Globus pallidus (tissue), 1 donor: Measurements from ENCODE around the gene ARID1A.
"Not testable (repeated sequence)": the region's sequence is repeated elsewhere in the genome, so short reads cannot be mapped to it uniquely, and the experiment has no call there.

ENCODE experiments used
- DNase-seq: peaks from one replicate; pipeline ENCODE4 v3.0.0-alpha.2; 2015; ENCODE audit warnings: low spot score

The ARID1A gene

GRCh38 chr1:26697978-26698849 lies 2.4 kb downstream of the ARID1A start:
- DNase-seq, result peak; percentile 84

- no peak for DNase-seq
These were observed 4.9 kb downstream of the ARID1A start for GRCh38 chr1:26700711-26701110.

GRCh38 chr1:26701266-26701994 lies 5.6 kb downstream of the ARID1A start:
- DNase-seq, result no peak

GRCh38 chr1:26701995-26702679 lies 6.3 kb downstream of the ARID1A start:
- no peak for DNase-seq

- no peak for DNase-seq
These were observed 6.8 kb downstream of the ARID1A start for GRCh38 chr1:26702680-26703038.

- no peak for DNase-seq
These were observed 7.7 kb downstream of the ARID1A start for GRCh38 chr1:26703478-26703877.

GRCh38 chr1:26704629-26705028 lies 8.8 kb downstream of the ARID1A start:
- DNase-seq, result no peak

GRCh38 chr1:26705227-26705626 lies 9.4 kb downstream of the ARID1A start:
- DNase-seq, result not testable (repeated sequence)

GRCh38 chr1:26705788-26706311 lies 10.0 kb downstream of the ARID1A start:
- DNase-seq, result no peak

GRCh38 chr1:26706315-26706714 lies 10.5 kb downstream of the ARID1A start:
- no peak for DNase-seq

GRCh38 chr1:26710811-26711210 lies 15.0 kb downstream of the ARID1A start:
- no peak for DNase-seq

GRCh38 chr1:26711777-26712176 lies 16.0 kb downstream of the ARID1A start:
- no peak for DNase-seq

GRCh38 chr1:26717017-26717491 lies 21.2 kb downstream of the ARID1A start:
- DNase-seq, result no peak

- DNase-seq, result no peak
These were observed 23.4 kb downstream of the ARID1A start for GRCh38 chr1:26719205-26719604.

GRCh38 chr1:26721669-26722355 lies 26.0 kb downstream of the ARID1A start:
- no peak for DNase-seq

GRCh38 chr1:26723013-26723991 lies 27.5 kb downstream of the ARID1A start:
- DNase-seq, result peak; percentile 69

- DNase-seq, result no peak
These were observed 28.3 kb downstream of the ARID1A start for GRCh38 chr1:26724118-26724517.

- DNase-seq, result no peak
These were observed 29.1 kb downstream of the ARID1A start for GRCh38 chr1:26724926-26725325.

GRCh38 chr1:26725904-26726303 lies 30.1 kb downstream of the ARID1A start:
- DNase-seq, result not testable (repeated sequence)

GRCh38 chr1:26726784-26727183 lies 31.0 kb downstream of the ARID1A start:
- DNase-seq, result no peak
